GM18511 (cell line): ENCODE data around the gene CDPF1.
A peak's percentile ranks its signal among the peaks of the same experiment; 100 is the strongest.

Experiments
- ATAC-seq: cut with Tn5 transposase; IDR thresholded peaks from one replicate; pipeline ENCODE4 v1.9.1; 2021; ENCODE audit warnings: mild to moderate bottlenecking, moderate library complexity; ENCODE audit not compliant: unreplicated experiment

The CDPF1 gene, protein sequence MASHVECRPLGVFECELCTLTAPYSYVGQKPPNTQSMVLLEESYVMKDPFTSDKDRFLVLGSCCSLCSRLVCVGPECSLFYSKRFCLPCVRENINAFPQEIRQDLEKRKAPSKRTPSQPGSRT

DNA sequence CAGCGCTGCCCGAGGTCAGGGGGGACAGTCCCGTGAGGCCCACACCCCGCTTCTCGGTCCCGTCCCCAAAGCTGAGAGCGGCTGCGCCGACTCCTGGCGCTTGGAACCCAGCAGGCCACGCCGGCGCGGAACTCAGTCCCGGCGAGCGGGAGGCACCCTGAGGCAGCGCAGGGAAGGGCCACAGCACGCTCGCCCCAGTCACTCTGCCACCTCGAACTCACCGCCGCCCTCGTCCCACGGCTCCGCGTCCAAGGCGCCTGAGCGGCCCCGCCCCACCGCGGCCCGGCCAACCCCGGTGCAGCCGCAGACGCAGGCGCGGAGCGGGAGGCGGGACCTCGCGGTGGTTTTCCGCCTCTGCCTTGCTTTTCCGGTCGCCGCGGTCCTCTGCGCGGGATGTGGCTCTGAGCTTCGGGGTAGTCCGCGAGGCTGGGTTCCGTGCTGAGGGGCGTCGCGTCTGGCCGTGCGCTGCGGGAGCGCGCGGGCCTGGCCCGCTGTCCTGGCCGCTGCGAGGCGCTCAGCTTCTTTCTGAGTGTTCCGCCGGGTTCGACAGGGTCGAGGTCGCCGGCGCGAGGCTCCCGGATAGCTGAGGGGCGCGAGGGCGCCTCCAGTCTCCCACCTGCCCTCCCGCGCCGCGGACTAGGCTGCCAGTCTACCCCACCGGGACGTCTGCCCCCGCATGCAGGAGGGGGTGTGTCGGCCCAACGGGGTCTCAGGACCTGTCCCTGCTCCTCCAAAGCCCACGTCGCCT, at the start of gene CDPF1:
TSS of gene CDPF1 (minus strand) at position 259 of the 748 bp plus-strand sequence. CDS start 2,009 bp downstream, outside the sequence.
- ATAC-seq = peak; percentile 88

DNA sequence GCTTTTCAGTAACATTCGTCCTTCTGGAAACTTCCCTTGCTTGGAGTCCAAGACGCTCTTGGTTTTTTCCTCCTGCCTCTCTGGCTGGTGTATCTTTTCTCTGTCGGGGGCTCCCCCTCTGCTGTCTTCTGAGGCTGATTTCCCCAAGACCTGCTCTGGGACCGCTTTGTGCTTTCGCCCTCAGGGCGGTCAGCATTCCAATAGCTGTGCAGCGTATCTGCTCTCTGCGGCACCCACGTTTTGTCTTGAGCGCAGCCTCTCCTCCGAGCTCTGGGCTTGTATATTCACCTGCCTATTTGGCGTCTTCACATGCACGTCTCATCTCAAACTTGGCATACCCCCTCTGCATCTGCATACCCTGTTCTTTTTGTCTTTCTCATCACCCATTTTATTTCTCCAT, 49.0 kb upstream of the CDPF1 start:
- no peak for ATAC-seq

DNA sequence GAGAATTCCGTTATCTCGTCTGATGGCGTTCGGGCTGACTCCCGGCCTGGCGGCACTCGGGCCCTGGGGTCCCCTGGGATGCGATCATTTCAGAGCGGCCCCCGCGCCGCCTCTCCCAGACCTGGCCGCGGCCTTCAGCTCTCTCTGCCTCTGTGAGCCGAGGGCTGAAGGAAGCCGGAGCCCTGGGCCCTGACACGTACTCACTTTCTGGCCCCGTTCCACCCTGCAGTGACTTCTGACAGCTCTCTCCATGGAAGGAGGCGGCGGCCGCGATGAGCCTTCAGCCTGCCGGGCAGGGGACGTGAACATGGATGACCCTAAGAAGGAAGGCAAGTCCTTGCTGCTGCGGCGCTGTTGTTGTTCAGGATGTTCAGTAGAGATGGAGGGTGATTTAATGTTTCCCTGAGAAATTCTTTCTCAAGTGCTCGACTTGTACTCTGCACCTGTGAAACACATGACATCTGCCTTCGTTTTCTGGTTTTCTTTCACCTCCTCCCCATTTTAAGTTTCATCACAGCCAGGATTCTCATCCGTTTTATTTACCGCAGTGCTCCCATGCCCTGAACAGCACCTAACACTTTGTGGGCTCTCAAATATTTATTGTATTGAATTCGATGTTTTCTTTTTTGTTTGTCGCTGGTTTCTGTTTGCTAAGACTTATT, 47.2 kb upstream of the CDPF1 start:
- ATAC-seq = peak; percentile 11

DNA sequence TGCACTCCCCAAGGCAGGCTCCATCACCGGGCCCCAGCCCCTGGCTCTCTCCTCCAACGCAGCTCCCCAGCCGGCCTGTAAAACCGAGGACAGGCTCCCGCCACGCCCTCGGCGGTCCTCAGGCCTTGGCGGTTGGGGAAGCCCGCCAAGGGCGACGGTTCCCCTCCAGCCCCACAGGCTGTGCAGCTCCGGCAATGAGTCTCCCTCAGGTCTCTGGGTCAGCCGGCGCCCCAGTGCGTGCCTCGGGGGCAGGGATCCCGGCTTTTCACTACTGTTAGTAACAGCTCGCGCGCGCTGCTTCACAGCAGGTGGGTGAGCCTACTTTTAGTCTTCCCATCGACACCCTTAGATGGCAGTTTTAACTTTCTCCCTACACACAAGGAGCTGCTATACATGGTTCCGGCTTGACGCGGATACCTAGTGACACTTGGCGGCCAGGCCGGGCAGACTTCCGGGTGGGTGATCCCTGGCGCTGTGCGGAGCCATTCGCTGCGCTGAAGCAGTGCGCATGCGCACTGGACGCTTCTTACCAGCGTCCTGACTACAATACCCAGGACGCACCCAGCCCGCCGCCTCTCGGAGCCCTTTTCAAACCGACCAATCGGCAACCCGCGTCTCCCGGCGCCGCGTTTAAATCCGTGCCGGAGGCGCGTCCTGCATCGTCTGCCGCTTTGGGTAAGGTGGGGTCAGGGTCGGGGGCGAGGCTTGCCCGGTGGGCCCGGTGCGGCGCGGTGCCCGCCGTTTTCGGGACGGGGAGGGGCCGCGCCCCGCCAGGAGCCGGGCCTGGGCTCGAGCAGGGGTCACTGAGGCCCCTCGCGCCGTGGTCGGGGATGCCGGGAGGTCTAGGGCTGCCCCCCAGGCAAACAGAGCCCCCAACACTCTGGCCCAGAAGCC, 46.4 kb upstream of the CDPF1 start, which contains the start of gene GTSE1:
TSS of gene GTSE1 (plus strand) at position 614 of the 894 bp plus-strand sequence. CDS start 531 bp downstream, outside the sequence.
- ATAC-seq = peak; percentile 97

DNA sequence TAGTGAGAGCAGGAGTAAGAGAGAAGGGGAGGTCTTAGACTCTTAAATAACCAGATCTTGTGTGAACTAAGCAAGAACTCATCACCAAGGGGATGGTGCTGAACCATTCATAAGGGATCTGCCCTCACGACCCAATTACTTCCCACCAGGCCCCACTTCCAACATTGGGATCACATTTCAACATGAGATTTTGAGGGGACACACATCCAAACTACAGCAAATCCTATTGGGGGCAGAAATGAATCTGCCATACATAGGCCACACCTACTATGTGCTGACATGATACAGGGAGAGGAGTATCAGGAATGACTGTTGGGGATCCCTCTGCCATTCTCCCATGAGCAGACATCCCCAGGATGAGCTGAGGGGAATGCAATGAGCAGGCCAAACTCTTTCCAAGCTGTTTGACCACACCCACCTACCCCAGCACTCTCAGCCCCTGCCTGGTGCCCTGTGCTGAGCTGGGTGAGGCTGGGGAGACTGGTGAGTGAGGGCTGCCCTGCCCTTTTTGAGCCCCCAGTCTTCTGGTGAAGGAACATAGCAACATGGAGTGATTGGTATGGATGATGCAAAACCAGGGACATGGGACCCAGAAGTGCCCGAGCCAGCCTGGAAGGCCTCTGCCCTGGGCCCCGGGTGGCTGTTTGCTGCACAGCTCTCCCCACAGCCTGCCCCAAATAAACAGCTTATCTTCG, 45.3 kb upstream of the CDPF1 start:
- no peak for ATAC-seq

DNA sequence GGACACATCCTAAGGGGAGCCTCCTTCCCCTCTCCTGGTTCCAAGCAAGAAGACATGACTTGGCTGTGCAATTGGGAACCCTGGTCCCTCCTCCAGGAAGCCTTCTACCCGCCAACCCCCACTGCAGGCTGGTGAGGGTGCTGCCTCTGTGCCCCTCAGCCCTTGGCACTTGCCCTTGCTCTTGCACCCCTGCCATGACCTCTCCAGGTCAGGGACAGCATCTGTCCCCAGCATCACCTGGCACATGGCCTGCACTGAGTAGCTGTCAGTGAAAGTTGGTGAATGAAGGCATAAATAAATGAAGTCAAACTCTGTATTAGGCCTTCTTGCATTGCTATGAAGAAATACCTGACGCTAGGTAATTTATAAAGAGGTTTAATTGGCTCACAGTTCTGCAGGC, 44.7 kb upstream of the CDPF1 start:
- ATAC-seq = no peak

DNA sequence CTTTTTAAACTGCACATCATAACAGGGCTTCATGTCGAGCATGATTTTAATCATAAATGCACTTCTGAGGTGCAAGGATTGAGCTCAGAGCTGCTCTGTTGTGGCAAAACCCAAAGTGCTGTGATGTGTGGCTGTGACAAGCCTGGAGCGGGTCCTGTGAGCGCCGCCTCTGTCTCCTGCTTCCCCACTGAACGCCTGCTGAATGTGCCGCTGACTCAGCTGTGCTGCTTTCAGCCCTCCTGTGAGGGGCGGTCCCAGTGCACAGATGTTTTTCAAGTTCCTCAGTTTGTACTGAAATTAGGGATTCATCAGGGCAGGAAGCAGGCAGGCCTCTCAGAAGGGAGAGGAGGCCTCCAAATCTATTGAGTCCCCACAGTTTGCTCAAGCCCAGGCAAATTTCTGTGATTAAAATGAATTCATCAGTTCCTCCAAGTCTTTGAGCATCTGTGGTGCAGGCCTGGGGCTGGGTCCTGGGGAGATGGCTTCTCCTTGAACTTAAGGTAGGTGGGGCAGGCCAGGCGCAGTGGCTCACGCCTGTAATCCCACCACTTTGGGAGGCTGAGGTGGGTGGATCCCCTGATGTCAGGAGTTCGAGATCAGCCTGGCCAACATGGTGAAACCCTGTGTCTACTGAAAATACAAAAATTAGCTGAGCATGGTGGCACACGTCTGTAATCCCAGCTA, 43.6 kb upstream of the CDPF1 start:
- ATAC-seq = no peak

DNA sequence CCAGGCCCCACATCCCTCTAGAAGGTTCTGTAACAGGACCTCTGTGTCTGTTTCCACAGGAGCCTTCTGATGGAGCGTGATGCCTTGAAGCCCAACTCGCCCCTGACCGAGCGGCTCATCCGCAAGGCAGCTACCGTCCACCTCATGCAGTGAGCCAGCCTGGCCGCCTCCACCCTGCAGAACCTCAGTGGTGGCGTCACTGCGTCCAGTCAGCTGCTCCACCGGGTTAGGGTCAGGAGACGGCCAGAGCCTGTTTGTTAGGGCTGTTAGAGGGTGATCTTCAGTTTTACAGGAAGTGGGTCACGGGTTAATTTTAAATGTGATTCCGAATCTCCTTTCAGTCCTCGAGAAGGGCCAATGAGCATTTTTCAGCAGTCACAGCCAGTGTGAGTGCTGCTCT, 42.6 kb upstream of the CDPF1 start:
- ATAC-seq = no peak

DNA sequence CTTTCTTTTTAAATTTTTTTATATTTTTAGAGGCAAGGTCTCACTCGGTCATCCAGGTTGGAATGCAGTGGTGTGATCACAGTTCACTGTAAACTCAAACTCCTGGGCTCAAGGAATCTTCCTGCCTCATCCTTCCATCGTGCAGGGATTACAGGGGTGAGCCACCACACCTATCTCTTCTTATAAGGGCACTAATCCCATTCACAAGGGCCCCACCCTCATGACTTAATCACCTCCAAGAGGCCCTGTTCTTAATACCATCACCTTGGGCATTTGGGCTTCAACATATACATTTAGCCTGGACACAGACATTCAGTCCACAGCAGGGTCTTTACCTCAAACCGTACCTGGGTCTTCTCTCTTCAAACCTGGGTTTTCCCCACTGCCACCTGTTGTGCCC, 42.1 kb upstream of the CDPF1 start:
- no peak for ATAC-seq

DNA sequence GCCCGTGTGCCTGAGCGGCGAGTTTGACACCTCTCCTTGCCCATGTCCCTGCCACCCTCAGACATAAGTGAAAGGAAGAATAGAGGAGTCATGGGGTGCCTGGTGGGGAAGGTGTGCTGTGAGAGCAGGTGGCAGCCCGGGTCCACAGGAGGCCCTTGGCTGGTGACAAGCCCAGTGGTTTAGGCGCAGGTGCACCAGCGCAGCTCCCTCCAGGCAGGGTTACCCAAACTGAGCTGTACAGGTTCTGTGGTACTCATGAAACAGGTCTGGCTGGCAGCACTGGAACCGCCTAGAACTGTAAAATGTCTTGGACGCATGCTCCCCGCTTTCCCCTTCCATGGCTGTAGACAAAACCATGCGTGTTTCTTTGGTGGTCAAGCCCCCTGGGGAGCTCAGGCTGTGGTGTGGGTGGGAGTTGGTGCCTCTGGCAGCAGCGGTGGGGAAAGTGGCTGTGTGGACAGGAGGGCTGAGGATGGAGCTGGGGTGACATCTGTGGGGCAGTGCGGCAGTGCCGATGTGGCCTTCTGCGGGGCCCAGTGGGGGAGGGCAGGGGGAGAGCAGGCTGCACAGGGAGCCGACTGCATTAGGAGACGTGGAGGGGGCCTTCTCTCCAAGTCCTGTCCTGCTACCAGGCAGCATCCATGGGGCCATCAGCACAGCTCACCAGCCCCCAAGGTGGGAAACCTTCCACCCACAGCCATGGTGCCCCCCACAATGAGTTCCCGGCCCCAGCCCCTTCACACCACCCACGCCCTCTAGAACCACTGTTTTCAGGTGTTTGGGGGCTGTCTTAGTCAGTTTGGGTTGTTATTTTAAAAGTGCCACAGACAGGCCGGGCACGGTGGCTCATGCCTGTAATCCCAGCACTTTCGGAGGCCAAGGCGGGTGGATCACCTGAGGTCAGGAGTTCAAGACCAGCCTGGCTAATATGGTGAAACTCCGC, 41.0 kb upstream of the CDPF1 start:
- ATAC-seq = no peak

DNA sequence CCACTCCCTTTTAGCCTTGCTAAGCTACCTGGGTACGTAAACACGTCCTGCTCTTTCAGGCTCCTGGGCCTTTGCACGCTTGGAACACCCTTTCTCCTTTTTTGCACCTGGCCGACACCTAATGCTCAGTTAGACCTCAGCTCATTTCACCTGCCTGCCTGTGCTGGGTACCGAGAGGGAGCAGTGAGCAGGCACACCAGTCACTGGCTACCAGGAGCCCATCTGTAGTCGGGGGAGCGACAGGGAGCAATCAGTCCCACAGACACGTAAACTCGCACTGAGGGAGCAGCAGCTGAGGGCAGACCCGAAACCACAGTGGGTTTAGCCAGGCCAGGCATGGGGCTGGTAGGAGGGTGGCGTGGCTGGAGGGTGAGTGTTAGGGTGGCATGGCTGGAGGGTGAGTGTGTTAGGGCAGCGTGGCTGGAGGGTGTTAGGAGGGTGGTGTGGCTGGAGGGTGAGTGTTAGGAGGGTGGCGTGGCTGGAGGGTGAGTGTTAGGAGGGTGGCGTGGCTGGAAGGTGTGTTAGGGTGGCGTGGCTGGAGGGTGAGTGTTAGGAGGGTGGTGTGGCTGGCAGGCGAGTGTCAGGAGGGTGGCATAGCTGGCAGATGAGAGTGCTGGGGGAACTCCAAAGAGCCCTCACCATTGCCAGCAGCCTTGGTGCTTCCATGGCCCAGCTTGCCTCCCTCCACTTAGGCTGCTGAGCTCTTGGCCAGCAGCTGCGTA, 40.2 kb upstream of the CDPF1 start:
- no peak for ATAC-seq

DNA sequence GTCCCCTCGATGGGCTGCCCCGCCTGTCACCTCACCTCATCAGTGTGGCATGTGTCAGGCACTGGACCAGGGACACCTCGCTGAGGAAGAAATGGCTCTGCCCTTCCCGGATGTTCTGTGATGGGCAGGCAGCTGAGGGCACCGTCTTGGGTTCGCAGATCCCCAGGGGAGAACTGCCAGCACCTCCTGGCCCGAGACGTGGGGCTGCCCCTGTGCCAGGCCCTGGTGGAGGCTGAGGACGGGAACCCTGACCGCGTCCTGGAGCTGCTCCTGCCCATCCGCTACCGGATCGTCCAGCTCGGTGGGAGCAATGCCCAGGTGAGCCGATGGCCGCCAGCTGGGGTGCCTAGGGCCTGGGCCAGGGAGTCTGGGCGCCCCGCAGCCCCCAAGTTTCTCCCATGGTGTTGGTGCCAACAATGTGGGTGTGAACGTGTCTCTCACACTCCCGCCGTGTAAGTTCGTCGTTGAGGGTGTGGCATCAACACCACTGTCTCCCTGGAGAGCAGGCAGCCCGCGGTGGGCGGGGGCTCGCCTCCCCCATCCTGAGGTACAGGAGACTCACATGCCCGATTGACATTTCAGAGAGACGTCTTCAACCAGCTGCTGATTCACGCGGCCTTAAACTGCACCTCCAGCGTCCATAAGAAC, 39.3 kb upstream of the CDPF1 start:
- no peak for ATAC-seq

DNA sequence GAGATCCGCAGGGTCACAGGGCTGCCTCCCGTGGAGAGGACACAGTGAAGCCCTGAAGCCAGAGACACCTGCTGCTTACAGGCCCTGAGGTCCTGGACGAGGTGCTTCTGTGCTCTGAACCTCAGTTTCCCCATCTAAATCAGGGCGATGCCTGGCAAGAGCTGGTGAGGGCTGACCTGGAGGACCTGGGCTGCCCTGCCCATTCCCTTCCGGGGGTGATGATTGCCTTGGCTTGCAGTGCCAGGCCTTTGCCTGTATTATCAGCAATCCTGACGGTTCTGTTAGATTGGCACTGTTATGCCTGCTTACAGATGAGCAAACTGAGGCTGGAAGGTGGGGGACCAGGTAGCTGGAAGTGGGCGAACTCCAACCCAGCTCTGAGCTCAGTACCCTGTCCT, 38.8 kb upstream of the CDPF1 start:
- no peak for ATAC-seq

DNA sequence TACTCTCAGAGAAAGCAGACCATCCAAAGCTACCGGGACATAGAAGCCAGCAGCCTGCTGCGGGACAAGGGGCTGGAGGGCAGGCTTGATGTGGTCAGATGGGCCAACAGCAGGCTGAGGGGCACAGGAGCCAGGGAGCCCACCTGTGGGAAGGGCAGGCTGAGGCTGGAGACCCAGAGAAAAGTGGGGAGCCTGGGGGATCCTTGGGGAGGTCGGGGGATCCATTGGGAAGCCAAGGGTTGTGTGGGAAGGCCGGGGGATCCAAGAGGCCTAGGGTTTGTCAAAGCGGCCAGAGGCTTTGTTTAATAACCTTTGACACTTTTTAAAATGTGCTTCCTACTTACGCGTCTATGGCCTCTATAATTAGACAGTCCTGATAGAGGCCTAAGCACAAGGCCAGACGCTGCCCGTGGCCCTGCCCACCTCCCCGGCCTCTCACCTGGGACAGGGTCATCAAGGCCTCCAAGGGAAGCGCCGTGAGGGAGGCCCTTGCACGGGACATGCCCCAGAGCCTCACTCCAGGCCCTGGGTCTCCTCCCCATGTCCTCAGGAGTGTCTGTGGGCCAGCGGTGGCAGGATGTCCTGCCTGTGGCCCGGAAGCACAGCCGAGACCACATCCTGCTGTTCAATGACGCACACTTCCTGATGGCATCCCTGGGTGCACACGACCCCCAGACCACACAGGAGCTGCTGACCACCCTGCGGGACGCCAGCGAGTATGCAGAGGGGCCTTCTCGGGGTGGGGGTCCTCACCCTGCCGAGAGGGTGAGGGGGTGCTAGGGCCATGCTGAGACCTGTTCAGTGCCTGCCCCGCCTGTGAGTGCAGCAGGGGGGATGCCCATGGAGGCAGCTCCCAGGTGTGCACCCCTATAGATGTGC, 38.0 kb upstream of the CDPF1 start:
- peak; percentile 77 for ATAC-seq

DNA sequence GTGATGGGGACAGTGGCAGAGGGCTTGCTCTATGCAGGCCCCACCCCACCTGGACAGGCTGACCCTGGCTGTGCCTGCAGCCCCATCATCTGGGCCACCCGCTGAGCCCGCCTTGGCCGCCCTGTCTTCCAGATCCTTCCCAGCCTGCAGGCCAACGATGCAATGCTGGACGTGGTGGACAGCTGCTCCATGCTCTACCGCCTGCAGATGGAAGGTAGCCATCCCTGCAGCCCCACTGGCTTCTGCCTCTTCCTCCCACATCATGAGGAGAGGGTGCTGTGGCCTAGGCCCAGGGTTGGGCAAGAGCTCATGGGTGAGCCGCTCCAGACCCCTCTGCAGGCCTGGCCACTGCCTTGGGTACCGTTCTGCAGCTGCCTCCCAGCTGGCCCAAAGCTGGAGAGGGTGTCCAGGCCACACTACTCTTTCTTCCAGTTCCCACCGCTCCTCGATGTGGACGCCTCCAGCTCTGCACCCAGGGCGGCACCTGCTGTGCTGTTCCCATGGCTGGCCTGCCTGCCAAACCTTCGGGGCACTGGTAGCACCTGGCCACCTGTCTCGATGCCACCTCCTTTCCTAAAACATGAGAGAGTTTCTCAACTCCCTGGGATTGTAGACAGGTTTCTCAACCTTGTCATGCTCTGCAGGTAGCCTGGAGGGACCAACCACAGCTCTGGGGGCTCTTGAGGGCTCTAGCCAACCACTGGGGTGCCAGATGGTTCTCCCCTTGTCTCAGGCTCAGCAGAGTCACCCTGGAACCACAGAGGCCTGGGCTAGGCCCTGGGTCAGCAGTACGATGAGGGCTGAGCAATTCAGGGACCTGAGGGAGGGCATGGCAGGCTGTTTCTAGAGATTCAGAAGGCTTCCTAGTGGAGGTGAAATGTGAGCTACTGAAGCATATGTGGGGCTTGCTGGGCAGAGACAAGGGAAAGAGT, 37.1 kb upstream of the CDPF1 start:
- no peak for ATAC-seq

DNA sequence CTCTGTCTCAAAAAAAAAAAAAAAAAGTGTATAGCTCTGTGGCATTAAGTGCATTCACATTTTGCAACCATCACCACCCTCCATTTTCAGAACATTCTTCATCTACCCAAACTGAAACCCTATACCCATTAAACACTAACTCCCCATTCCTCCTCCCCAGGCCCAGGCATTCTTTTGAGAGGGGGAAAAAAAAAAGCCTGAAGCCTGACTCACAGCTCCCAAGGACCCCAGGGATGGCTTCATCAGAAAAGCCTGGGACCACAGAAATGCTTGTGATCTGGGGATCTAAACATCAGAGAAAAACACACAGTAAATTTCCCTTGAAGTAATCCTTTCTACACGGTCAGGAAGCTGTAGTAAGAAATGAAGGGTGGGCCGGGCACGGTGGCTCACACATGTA, 35.9 kb upstream of the CDPF1 start:
- no peak for ATAC-seq
